ENCODE data around the gene TMEM250.

- TF ChIP-seq CTCF (conservative IDR thresholded peaks at IDR 0.05) (no peak), ZFX (IDR thresholded peaks at IDR 0.05) (no peak)
Measured at GRCh38 chr9:136079211-136079915, 39.3 kb downstream of the TMEM250 start.
